CD14-positive monocyte (primary cell): ENCODE measurements around the gene ZNF263. TPM values are rescaled to one million over a fixed set of nuclear protein-coding genes. Genes with fewer than 3 reads are reported as not detected.

Source experiments
- DNase-seq, 3 donors: peaks; one replicate each; pipeline ENCODE4 v3.0.0-alpha.2; 2011 to 2022
- H2AFZ ChIP-seq: 2 replicates; pipeline ENCODE4 v1.6.0; 2012; ENCODE audit warnings: mild to moderate bottlenecking, low read depth, low read length, inconsistent platforms; ENCODE audit not compliant: insufficient read depth, poor library complexity, severe bottlenecking
- H3K27ac ChIP-seq, 2 donors: 1 replicate in 1 of 2; 2 replicates in 1 of 2; pipeline ENCODE4 v1.5.1; 2012 to 2013; ENCODE audit warnings: low read length in 2 of 2, control low read depth in 1 of 2, inconsistent platforms in 1 of 2, low read depth in 1 of 2, mild to moderate bottlenecking in 1 of 2
- H3K27me3 ChIP-seq, 2 donors: one replicate each; pipeline versions ENCODE4 v1.6.0 to v1.6.1; 2011 to 2013; ENCODE audit warnings: low read length in 2 of 2; ENCODE audit not compliant: control insufficient read depth in 2 of 2, insufficient read depth in 2 of 2
- H3K36me3 ChIP-seq, 2 donors: replicated peaks in 1 of 2; 1 replicate in 1 of 2; 2 replicates in 1 of 2; pipeline versions ENCODE4 v1.5.1 to v1.6.1; 2012 to 2013; ENCODE audit warnings: low read length in 2 of 2, control low read depth in 1 of 2, inconsistent platforms in 1 of 2, mild to moderate bottlenecking in 1 of 2; ENCODE audit not compliant: insufficient read depth in 2 of 2, control insufficient read depth in 1 of 2
- H3K4me1 ChIP-seq, 2 donors: 1 replicate in 1 of 2; 2 replicates in 1 of 2; pipeline versions ENCODE4 v1.5.1 to v1.6.1; 2012 to 2013; ENCODE audit warnings: low read length in 2 of 2, control low read depth in 1 of 2, inconsistent platforms in 1 of 2, mild to moderate bottlenecking in 1 of 2, moderate library complexity in 1 of 2; ENCODE audit not compliant: insufficient read depth in 2 of 2, control insufficient read depth in 1 of 2
- H3K4me2 ChIP-seq: replicated peaks from 2 replicates; pipeline ENCODE3; 2012; ENCODE audit warnings: low read length, moderate library complexity, mild to moderate bottlenecking; ENCODE audit not compliant: poor library complexity, severe bottlenecking; ENCODE audit errors: extremely low read depth
- H3K4me3 ChIP-seq, 3 experiments: fragments of 200-600 bp in 1 of 3; sonication (generic) in 1 of 3; replicated peaks in 1 of 3; 1 replicate in 2 of 3; 2 replicates in 1 of 3; pipeline ENCODE4 v1.5.1; 2011 to 2013; ENCODE audit warnings: low read length in 3 of 3, mild to moderate bottlenecking in 3 of 3, control low read depth in 2 of 3, low read depth in 2 of 3, inconsistent platforms in 1 of 3, moderate library complexity in 1 of 3
- H3K79me2 ChIP-seq: 2 replicates; pipeline ENCODE4 v1.6.0; 2012; ENCODE audit warnings: mild to moderate bottlenecking, control low read depth, inconsistent platforms, low read length, moderate library complexity; ENCODE audit not compliant: insufficient read depth
- H3K9ac ChIP-seq: 2 replicates; pipeline ENCODE4 v1.6.0; 2017; ENCODE audit warnings: low read length, mild to moderate bottlenecking; ENCODE audit not compliant: insufficient read depth, poor library complexity, severe bottlenecking
- H3K9me3 ChIP-seq, 2 donors: replicated peaks in 1 of 2; 1 replicate in 1 of 2; 2 replicates in 1 of 2; pipeline versions ENCODE4 v1.5.1 to v1.6.1; 2012 to 2013; ENCODE audit warnings: low read length in 2 of 2, control low read depth in 1 of 2; ENCODE audit not compliant: control insufficient read depth in 1 of 2, insufficient read depth in 1 of 2
- H4K20me1 ChIP-seq: 2 replicates; pipeline ENCODE4 v1.6.0; 2012; ENCODE audit warnings: mild to moderate bottlenecking, low read length, control low read depth, moderate library complexity; ENCODE audit not compliant: insufficient read depth
- H3K27ac Mint-ChIP-seq, 7 donors: one replicate each; pipeline ENCODE4 v1.8.0; 2020; ENCODE audit warnings: mild to moderate bottlenecking in 7 of 7, mixed read lengths in 7 of 7, moderate library complexity in 6 of 7, inconsistent platforms in 2 of 7
- H3K27me3 Mint-ChIP-seq, 3 donors: one replicate each; pipeline ENCODE4 v1.8.0; 2021 to 2022; ENCODE audit warnings: low read depth in 3 of 3, mild to moderate bottlenecking in 3 of 3, mixed read lengths in 3 of 3, moderate library complexity in 3 of 3, inconsistent platforms in 1 of 3
- H3K36me3 Mint-ChIP-seq, 2 donors: one replicate each; pipeline ENCODE4 v1.8.0; 2020; ENCODE audit warnings: mixed read lengths in 2 of 2, inconsistent platforms in 1 of 2, mild to moderate bottlenecking in 1 of 2
- H3K4me1 Mint-ChIP-seq: one replicate; pipeline ENCODE4 v1.8.0; 2020; ENCODE audit warnings: mild to moderate bottlenecking, mixed read lengths
- H3K4me3 Mint-ChIP-seq, 2 donors: one replicate each; pipeline ENCODE4 v1.8.0; 2020; ENCODE audit warnings: mild to moderate bottlenecking in 2 of 2, mixed read lengths in 2 of 2, moderate library complexity in 1 of 2
- H3K9me3 Mint-ChIP-seq, 7 donors: one replicate each; pipeline ENCODE4 v1.8.0; 2020 to 2022; ENCODE audit warnings: mixed read lengths in 7 of 7, mild to moderate bottlenecking in 6 of 7, moderate library complexity in 6 of 7, inconsistent platforms in 2 of 7
- CTCF ChIP-seq: fragments of 200-600 bp; IDR thresholded peaks from one replicate; pipeline ENCODE4 v1.8.0; 2022; ENCODE audit warnings: antibody characterized with exemption, mild to moderate bottlenecking
- WGBS: methylation state at CpG from one replicate; pipeline ENCODE4 v1.1.5; 2013; ENCODE audit warnings: missing lambda C conversion rate; ENCODE audit not compliant: insufficient coverage; 5-methylcytosine and 5-hydroxymethylcytosine counted together
- intact Hi-C, 2 donors: fragments of 100-400 bp; cut with micrococcal nuclease; formaldehyde crosslinking; loops; one replicate each; pipeline versions ENCODE4 v1.15.0 to v1.15.1; 2023
- polyA plus RNA-seq, 3 donors: library from polyadenylated mRNA; depleted of rRNA in 1 of 3; unstranded in 2 of 3; stranded (reverse) in 1 of 3; fragments of 300-500 nt in 2 of 3; fragments of >200 nt in 1 of 3; fragmentation: Illumina TruSeq in 2 of 3; gene quantifications; 1 replicate in 2 of 3; 2 replicates in 1 of 3; pipeline ENCODE4 v1.2.3, GENCODE V29; 2012 to 2021

The ZNF263 gene
- polyA plus RNA-seq, 3 donors = 11.5 to 21.5 (median 13.1) TPM

DNA sequence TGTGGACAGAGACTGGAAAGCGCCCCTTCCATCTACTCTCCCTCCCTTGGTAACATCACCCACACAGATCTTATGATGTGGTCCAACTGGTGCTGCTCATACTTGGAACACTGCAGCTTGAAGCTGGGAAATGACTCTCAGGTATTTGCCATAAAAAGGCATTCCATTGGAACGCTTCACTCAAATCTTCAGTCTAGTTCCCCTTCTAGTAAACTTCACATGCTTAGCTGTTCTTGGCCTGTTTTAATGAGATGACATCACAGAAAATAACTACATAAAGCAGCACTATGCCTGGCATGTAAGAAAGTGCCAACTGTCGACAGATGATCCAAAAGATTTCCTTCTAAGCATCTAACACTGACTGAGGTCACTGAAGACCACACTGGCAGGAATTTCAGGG lies 9.3 kb downstream of the ZNF263 start:
- DNase-seq = no peak
- peaks cover 94 to 98% of the 10 kb centered on the region in 2 donors for H3K9me3 ChIP-seq
- no peak overlapping the region for H3K27ac ChIP-seq
- 100% methylated on average over 1 of the region's 3 CpGs for WGBS
- H3K79me2 ChIP-seq = peaks cover 19% of the 10 kb centered on the region
- H3K4me1 ChIP-seq = no peaks in the 10 kb centered on the region
- no peak overlapping the region for H3K4me3 ChIP-seq
- H2AFZ ChIP-seq = no peak overlapping the region
- Mint-ChIP-seq H3K4me3 (no peak overlapping the region), H3K36me3 (peaks cover 57 to 67% of the 10 kb centered on the region in 2 donors), H3K4me1 (no peaks in the 10 kb centered on the region), H3K9me3 (peaks cover 77 to 100% (median 97%) of the 10 kb centered on the region in 7 donors), H3K27me3 (peaks cover 3 to 8% (median 4%) of the 10 kb centered on the region in 3 donors), H3K27ac (peak overlapping the region in 1 of 7 donors; percentile 24)
- TF ChIP-seq CTCF = no peak
- peaks cover 32 to 60% of the 10 kb centered on the region in 2 donors for H3K36me3 ChIP-seq
- no peaks in the 10 kb centered on the region for H4K20me1 ChIP-seq
- no peaks in the 10 kb centered on the region for H3K27me3 ChIP-seq
- intact Hi-C loops = no loop called here
- no peak overlapping the region for H3K9ac ChIP-seq
- H3K4me2 ChIP-seq = no peak overlapping the region

- peaks cover 71 to 100% (median 90%) of the 10 kb centered on the region in 7 donors for H3K9me3 Mint-ChIP-seq
- Histone ChIP-seq H3K27me3 (no peaks in the 10 kb centered on the region), H3K36me3 (peaks cover 12 to 39% of the 10 kb centered on the region in 2 donors), H4K20me1 (no peaks in the 10 kb centered on the region), H3K79me2 (no peaks in the 10 kb centered on the region), H3K9ac (no peak overlapping the region), H3K4me2 (no peak overlapping the region), H2AFZ (no peak overlapping the region), H3K4me1 (no peaks in the 10 kb centered on the region), H3K27ac (no peak overlapping the region), H3K9me3 (peaks cover 78 to 98% of the 10 kb centered on the region in 2 donors), H3K4me3 (no peak overlapping the region)
- no peak overlapping the region for H3K27ac Mint-ChIP-seq
- TF ChIP-seq CTCF = no peak
- 67% methylated on average over 38 of the region's 45 CpGs for WGBS
- no peaks in the 10 kb centered on the region for H3K4me1 Mint-ChIP-seq
- peaks cover 34 to 44% of the 10 kb centered on the region in 2 donors for H3K36me3 Mint-ChIP-seq
- intact Hi-C loops = no loop called here
- DNase-seq = no peak
- H3K4me3 Mint-ChIP-seq = no peak overlapping the region
- peaks cover 0 to 8% (median 3%) of the 10 kb centered on the region in 3 donors for H3K27me3 Mint-ChIP-seq
Observed at GRCh38 chr16:3295209-3295608, 11.9 kb downstream of the ZNF263 start.
